SK-MEL-5 (cell line): ENCODE results near the gene ARHGEF37. TPM values are rescaled to one million over a fixed set of nuclear protein-coding genes. Genes with fewer than 3 reads are reported as not detected.

Experiments
- DNase-seq: peaks from one replicate; pipeline ENCODE4 v3.0.0-alpha.2; 2016; ENCODE audit warnings: low read depth, low spot score
- in situ Hi-C: cut with HindIII; loops from 2 replicates; pipeline ENCODE4 v1.10.0; 2016; ENCODE audit warnings: low sequenced_read_pairs, high pct_unique_total_duplicates, low pct_unique_long_range_greater_than_20kb
- total RNA-seq: library from RNA; depleted of rRNA; stranded (reverse); fragments of >200 nt; shearing (Covaris generic); gene quantifications from 2 replicates; pipeline ENCODE4 v1.2.3, GENCODE V29; 2014

Gene ARHGEF37
- total RNA-seq, 1 experiment from 2014 or later = 2.6 TPM

DNA sequence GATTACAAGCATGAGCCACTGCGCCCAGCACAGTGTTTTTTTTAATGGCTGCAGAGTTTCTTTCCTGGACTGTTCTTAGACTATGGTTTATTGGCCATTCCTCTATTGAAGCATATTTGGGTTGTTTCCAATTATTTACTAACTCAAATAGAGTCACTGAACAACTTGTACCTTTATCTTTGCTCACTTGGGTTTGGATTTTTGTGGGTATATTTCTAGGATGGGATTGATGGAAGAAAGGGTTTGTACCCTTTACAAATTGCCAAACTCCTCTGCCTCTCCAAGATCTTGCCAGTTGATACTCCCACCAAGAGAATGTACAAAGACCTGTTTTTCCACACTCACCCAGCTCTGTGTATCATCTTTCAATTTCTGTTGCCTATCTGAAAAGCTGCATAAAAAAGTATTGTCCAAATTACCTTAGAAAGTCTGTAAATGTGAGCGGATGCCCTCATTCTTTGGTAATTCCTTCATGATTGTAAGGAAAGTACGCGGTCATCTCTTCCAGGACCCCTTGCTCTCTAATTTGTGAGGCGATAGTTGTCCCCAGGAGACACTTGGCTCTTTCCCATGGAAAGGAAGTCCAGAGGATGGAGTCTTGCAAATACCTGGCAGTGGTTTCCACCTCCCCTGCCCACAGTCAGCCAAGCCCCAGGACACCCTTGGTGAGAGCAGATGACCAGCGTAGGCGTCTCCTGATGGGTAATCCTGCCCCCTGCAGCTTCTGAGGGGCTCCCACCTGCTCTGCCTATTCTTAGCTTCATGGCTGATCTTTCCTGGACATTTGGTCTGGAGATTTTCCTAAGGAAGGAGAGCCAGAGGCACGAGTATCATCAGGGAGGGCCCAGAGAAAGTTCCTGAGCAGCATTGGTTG, 33.0 kb downstream of the ARHGEF37 start:
- in situ Hi-C loops = no loop called here
- no peak for DNase-seq

DNA sequence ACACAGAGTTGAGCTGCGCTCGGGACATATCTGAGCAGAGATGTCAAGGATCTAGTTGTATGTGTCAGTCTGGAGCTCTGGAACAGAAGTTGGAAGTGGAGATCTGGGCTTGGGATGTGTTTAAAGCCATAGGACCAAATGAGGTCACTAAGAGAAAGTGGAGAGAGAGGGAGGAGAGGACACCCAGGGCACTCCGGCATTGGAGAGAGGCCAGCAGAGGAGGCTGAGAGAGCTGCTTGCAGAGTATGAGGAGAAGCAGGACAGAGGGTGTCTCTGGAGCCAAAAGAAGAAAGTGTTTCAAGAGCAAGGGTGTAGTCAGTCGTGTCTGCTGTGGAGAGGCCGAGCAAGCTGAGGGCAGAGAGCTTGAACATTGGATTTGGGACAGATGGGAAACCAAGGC, 34.7 kb downstream of the ARHGEF37 start:
- in situ Hi-C loops = no loop called here
- no peak for DNase-seq

DNA sequence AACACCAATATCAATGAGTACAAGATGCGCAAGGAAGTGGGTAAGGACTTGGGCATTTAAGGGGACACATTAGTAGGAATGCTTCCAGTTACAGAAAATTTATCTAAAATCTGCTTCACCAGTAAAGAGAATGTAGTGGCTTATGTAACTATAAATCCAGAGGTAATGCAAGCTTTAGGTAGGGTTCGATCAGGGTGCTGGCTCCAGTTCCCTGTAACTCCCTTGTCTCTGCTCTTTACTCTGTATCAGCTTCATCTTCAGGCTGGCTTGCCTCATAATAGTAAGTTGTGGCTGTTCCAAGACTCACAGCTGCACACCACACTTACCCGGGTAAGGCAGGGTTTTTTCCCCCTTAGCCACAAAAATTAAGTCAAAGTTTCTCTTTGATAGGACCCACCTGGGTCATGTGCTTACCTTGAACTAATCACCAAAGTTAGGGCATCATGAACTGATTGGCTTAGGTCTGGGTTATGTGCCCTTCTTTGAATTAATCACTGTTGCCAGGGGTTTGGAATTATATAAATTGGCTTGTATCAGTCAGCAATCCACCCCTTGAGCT, 35.5 kb downstream of the ARHGEF37 start:
- DNase-seq = no peak
- in situ Hi-C loops = no loop called here

DNA sequence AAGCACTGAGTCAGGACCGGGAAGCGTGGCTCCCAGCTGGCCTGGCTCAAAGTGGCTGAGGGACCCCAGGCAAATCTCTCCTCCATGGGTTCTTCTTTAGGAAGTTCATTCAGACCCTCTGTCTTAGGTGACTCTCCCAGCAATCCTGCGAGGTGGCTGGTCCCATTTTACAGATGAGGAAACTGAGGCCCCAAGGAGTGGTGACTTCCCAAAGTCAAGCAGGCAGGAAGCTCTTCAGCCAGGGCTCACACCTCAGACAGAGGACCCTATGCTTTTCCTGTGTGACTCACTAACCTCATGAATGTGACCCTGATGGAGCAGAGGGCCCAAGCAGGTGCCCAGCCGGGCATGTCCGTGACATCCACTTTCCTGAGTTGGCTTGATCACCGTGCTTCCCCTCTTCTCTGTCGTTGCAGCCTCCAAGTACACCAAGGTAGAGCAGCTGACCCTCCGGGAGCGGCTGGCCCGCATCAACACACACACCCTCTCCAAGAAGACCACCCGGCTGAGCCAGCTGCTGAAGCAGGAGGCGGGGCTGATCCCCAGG, 36.5 kb downstream of the ARHGEF37 start:
- in situ Hi-C loops = no loop called here
- DNase-seq = no peak

DNA sequence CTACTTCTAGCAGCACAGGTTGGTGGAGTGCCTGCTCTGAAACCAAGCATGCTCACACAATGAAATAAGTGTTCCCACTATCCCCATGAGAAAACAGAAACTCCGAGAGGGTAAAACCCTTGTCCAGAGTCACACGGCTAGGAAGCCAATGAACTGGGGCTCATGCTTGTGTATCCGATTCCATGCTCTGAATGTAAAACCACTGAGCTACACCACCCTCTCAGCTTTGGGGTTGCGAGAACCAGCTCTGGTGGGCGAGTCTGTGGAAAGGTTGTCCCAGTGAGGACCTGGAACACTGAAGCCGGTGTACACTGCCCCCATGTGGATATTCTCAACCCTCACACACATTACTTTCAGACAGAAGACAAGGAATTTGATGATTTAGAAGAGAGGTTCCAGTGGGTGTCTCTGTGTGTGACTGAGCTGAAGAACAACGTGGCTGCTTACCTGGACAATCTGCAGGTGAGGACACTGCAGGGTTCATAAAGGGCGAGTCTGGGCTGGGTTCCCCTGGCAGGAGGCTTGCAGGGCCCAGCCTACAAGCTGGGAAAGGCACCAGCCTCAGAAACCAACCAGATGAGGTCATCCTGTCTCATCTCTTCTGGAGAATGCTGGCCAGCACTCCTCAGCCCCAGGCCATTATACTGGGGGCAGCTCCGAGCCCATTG, 37.4 kb downstream of the ARHGEF37 start:
- peak; percentile 74 for DNase-seq
- in situ Hi-C loops = no loop called here

DNA sequence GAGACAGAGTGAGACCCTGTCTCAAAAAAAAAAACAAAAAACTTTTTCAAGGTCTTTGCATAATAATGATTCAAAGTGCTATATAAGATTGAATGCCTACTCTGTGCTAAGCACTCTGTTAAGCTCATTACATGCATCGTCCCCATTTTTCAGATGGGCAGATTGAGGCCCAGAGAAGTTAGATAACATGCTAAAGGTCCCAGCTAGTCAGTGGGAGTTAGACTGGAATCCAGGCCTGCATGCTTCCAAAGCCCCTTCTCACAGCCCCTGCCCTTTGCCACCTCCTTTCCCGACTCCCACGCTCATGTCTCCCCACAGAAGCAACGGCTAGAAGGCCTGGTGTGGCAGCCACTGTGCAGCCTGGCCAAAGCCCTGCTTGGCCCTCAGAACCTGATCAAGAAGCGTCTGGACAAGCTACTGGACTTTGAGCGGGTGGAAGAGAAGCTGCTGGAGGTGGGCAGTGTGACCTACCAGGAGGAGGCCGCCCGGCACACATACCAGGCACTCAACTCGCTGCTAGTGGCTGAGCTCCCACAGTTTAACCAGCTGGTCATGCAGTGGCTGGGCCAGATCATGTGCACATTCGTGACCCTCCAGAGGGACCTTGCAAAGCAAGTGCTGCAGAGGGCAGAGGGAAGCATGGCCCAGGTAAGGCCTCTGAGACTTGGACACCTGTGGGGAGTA, 40.3 kb downstream of the ARHGEF37 start:
- in situ Hi-C loops = no loop called here

DNA sequence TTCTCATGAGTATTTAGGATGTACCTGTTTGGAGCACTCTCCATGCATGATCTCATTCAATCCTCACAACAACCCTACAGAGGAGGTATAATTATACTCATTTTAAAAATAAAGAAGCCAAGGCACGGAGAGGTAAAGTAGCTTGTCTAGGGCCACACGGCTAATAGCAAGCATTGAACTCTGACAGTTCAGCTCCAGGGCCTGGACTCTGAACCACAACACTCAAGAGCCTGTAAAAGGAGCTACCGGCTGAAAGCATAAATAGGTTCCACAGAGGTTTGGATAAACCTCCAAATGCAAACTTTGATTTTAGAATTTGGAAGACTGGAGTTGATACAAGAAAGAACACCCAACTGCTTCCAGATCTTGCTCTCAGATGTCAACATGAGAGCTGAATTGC, 41.2 kb downstream of the ARHGEF37 start:
- in situ Hi-C loops = no loop called here
- DNase-seq = no peak

More for the DNA sequence above, 40.3 kb downstream of the ARHGEF37 start:
- no peak for DNase-seq

DNA sequence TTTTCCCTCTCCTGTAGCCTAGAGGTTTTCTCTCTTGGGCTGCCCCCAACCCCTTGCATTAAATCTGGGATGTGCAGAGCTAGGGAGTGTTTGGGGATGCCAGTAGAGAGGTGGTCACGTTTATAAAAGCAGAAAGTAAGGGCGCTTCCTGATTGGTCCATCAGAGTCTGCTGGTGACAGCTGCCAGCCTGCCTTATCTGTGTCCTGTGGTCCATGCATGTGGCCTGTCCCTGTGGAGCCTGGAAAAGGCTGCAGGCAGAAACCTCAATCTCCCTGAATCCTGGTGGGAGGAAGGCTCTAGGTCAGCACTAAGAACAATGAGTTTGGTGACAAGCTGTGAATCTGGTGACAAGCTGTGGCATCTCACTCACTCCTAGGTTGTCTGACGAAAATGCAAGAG, 42.2 kb downstream of the ARHGEF37 start:
- in situ Hi-C loops = no loop called here
- DNase-seq = no peak

DNA sequence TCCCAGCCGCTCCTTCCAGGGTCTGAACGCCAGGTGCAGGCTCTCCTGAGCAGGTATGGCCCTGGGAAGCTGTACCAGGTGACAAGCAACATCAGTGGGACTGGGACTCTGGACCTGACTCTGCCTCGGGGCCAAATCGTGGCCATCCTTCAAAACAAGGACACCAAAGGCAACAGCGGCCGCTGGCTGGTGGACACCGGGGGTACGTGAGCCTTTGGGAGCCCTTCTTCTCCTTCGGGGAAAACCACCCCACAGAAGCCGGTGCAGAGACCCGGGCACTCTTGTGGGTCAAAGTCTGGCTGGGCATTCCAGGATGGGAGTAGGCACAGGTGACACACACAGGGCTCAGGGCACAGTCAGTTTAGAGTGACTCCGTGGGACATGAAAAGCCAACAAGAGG, 45.8 kb downstream of the ARHGEF37 start:
- DNase-seq = no peak
- in situ Hi-C loops = no loop called here

DNA sequence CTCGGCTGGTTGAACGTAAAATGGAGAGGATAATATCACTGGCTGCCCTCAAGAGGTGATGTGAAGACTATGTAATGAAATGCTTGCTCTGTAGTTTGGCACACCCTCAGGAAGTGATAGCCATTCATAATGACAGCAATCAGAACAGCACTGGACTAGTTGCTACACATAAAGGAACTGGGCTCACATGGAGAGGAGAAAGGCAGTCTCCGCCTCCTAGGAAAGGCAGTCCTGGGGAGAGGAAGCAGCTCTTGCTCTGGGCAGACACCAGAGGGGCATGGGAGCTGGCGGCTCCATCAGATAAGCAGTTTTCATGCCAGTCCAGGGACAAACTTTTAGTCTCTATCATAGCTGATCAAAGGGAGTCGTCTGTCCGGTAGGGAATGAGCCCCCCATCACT, 46.9 kb downstream of the ARHGEF37 start:
- DNase-seq = peak; percentile 22
- in situ Hi-C loops = no loop called here

DNA sequence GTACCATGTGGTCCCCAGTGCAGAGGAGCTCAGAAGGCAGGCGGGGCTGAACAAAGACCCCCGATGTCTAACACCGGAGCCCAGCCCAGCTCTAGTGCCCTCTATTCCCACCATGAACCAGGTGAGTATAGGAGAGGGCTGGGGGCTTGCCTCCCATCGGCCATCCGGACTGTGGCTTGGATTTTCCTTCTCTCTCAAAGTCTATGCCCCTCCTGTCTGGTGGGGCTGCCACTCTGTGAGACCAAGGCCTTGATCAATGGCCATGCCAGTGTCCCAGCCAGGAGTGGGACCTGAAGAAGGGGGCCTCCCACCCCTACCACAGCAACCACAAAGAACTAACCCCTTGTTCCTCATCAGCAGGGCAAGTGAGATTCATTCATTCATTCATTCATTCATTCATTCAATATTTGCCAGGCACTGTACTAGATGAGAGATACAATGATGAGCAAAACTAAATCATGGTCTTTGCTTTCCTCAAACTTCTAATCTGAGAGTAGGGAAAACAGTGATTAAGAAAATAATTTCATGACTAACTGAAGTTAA, 47.6 kb downstream of the ARHGEF37 start:
- in situ Hi-C loops = no loop called here

DNA sequence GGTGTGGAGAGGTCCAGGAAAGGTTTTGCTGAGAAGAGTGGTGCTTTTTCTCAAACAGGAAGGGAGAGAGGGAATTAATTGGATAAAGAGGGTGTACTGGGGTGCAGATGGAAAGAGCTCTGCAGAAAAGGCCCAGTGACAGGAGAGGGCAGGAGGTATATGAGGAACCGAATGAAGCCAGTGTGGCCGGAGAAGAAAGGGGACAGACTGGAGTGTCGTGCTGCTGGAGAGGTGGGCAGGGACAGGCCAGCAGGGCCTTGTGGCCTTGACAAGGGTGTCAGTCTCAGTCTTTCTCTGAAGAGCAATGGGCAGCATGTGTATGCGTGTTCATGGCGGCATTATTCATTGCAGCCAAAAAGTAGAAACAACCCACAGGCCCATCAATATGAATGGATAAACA, 48.1 kb downstream of the ARHGEF37 start:
- DNase-seq = no peak
- in situ Hi-C loops = no loop called here

More for the DNA sequence above, 47.6 kb downstream of the ARHGEF37 start:
- no peak for DNase-seq

DNA sequence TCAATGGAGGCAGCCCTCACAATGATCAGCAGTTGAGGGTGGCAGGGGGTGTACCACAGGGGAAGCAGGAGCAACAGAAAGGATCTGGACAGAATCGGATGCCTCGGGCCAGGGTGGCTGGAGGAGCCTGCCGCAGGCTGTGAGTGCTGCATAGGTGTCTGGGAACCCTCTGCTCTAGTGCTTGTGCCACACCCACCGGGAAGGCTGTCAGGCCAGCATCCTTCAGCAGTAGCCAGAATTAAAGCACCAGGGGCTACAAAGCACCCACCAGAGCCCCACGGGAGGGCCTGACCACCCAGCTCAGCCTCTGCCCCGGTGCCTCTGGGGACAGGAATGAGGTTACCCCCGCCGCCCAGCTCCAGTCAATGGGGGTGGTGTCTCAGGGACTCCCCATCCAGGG, 49.0 kb downstream of the ARHGEF37 start:
- in situ Hi-C loops = no loop called here
- no peak for DNase-seq

DNA sequence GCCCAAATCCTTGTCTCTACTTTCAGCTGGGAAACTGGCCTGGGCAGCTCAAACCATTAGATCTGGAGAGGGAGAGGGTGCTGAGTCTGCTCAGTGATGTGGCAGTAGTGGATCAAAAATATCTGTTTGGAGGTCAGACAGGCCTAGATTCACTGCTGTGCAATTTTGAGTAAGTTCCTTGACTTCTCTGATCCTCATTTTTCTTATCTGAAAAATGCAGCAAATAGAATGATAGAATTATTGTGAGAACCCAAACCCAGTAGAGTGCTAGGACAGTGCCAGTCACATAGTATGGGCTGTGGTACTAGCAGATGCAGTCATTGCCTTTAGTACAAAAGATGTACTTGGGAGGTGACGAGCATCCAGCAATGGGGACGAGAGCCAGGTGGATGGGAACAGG, 50.2 kb downstream of the ARHGEF37 start:
- DNase-seq = no peak
- in situ Hi-C loops = no loop called here

DNA sequence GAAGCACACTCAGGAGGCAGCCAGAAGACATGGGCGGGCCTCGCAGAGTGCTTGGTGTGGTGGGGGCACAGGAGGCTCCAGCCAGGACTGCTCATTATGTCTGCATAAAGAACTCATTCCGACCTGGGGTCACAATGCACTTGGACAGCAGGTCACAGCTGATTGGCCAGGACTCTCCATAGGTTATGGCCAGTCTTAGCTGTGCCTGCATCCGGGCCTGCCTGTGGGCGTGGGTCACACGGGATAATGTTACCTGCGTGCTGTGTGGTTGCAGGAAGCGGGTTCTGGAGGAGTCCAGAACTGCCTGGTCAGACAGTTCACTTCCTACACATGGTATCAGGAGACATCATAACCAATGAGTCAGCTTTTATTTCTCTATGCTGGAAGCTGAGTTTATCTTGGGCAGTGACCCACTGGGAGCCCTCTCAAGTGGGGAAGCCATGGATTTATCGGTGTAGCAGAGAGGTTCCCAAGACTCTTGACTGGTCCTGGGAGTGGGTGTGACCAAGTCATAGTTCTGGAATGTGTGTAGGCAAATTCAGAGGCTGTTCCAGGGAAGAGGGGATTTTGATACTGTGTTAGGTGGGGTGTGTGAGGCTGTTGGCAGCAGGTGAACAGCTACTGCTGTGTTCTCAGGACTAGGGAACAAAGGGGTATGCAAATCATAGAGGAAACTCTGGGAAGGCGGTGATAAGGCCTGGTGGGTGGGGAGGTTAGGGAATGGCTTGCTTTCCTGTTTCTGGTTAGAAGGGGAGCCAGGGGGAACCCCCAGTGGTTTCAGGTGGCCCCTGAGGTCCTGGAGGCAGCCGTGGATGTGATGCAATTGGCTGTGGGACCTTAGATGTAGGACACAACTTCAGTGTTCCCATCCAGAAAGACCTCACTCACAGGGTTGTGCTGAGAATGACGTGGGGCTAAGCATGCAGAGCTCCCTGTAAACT, 51.3 kb downstream of the ARHGEF37 start:
- in situ Hi-C loops = no loop called here
- DNase-seq = no peak

DNA sequence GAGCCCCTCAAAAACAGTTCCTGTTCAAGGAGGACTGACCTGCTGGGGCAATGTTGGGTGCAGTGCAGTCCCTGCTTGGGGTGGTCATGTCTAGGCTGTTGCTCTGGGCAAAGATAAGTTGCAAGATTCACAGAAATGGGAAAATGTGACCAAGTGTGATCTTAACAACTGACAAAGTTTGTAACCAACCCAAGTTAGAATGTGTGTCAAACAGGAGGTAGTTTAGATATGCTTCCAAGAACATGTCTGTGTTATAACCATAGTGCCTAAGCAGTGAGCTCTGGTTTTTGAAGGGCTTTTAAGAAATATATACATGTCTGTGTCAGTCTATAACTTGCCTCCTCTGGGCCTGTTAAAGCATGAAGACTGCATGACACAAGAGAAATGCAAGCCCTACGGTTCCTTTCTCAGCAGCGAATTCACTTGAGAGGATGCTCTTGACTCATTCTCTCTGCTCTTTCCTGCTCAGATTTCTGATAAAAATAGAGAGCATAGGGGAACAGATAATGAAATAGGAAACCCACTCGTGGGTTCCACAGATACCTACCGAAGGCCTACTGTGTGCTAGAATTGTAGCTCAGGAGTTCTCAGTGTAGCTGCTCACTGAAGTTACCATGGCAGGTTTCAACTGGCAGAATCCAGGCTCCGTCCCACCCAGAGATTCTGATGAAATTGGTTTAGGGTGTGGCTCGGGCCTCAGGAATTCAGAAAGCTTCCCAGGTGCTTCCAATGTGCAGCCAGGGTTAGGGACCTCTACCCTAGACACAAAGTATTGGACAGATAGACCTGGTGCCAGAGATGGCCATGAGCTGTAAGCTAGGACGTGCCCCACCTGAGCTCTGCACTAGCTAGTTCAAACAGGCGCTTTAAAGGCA, 52.4 kb downstream of the ARHGEF37 start:
- no peak for DNase-seq
- in situ Hi-C loops = no loop called here
